Lung microvascular endothelial cell (primary cell): Measurements from ENCODE around the gene NPIPA5. TPM values are rescaled to one million over a fixed set of nuclear protein-coding genes. Genes with fewer than 3 reads are reported as not detected.

ENCODE experiments used
- total RNA-seq: library from RNA; depleted of rRNA; stranded (reverse); fragments of >200 nt; gene quantifications from 2 replicates; pipeline ENCODE4 v1.2.1, GENCODE V29; 2014

Gene NPIPA5
- total RNA-seq, 1 donor from 2014 or later = 0.99 TPM

Other genes starting within 250 kb of the NPIPA5 start
- under 0.01 and 0.20 TPM in 2 replicates for gene MPV17L, start 17.5 kb upstream of the NPIPA5 start, total RNA-seq
- 12.3 and 15.5 TPM in 2 replicates for gene BMERB1, start 56.3 kb upstream of the NPIPA5 start, total RNA-seq